NCI-H2029 (cell line): ENCODE data around the gene SULT4A1.
A peak's percentile ranks its signal among the peaks of the same experiment; 100 is the strongest.

ENCODE experiments used
- DNase-seq: peaks from one replicate; lab custom pipeline; 2025; lab: John Stamatoyannopoulos, UW

The SULT4A1 gene

DNA sequence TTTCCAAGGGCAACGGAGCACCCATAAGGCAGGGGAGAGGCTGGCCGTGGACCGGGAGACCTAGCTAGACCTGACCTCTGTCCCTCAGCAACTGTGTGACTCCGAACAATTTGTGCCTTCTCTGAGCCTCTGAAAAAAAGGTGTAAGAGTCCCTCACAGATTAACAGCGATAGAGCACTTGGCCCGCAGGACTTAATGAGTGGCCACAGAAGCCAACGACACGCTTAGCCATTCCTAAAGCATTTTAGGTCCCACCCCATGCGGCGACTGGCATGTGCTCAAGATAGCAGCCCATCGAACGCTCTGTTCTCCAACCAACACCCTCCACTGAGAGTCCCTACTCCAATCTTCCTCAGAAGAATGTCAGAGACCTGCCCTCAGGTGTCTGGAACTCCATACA, 1.5 kb downstream of the SULT4A1 start:
- DNase-seq, result no peak

DNA sequence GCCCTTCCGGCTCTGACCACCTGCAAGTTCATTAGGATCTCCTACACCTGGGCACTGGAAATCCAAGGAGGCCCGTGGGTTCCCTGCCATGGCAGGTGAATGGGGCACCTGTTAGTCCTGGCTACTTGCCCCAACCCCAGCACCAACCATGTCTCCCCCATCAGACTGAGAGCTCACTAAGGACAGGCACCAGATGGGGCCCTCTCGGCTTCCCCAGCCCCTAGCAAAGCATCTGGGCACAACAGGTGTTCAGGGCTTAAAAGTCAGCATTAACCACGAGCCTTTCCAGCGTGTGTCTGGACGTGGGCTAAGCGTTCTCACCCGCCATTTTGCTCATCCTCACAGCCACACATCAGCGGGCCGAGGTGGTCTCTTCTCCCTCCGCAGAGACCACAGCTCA, 2.2 kb downstream of the SULT4A1 start:
- DNase-seq, result no peak

DNA sequence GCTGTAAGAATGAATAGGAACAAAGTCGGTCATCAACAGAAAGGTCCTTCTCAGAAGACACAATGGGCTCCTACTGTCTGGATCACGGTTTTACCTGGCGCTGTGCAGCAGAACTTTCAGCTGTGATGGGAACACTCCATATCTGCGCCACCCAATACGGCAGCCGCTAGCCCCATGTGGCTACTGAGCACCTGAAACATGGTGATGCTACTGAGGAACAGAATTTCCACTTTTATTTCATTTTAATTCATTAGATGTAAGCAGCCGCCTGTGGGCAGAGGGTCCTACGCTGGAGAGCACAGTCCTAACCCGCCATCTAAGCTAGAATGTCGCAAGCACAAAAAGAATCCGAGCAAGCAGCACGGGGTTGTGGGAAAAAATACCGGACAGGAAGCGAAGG, 2.7 kb downstream of the SULT4A1 start:
- DNase-seq, result no peak

DNA sequence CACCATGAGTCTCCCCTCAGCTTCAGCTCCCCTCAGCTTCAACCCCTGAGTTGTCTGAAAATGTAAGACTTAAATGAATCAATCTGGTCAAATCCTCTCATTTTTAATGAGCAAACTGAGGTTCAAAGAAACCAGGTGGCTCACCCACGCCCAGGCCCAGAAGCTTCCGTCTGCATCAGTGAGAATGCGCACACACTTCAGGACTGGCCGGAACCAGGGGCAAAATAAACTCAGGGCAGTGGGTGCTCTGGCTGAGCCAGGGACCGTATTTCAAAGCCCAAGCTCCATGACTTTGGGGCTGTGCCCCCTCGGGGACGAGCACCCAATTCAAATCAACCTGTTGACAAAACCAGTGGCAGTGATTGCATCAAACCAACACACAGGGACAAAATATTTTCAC, 3.1 kb downstream of the SULT4A1 start:
- DNase-seq, result no peak

DNA sequence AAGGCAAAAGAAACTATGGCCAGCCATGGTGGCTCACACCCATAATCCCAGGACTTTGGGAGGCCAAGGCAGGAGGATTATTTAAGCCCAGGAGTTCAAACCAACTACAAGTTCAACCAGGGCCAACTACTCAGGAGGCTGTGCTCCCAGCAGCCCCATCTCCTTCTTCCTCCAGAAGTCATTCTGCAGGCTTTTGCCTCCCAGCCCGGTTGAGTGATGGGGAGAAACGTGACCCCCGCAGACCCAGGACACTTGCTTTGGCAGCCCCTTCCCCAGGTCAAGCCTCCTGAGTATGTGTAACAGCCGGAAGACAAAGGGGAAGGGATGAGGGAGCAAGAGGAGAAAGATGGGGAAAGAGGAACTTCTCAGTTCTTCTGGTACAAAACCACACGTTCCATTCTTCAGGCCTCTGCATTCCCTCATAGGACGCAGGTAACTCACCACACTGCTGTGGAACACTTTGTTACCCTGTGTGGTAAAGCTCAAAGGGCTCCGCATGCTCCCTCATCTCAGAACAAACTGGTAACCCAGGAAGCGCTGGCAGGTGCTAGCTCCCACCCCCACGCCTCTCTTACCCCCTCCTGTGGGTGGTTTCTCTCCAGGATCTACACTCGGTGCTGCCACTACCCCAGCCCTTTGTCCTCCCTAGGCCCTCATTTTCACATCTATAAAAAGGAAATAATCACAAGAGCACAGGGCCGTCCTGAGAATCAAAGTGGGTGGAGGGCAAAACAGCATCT, 4.0 kb downstream of the SULT4A1 start:
- no peak for DNase-seq

DNA sequence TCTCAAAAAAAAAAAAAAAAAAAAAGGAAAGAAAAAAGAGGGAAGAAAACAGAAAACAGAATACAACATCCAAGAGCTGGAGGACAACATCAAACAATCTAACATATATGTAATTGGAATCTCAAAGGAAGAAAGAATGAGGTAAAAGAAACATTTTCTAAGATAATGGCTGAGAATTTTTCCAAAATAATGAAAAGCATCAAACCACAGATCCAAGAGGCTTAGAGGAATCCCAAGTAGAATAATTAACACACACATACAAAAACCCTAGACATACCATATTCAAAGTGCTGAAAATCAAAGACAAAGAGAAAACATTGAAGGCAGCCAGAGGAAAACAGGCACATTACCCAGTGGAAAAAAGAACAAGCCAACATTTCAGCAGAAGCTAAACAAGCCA, 4.9 kb downstream of the SULT4A1 start:
- DNase-seq, result no peak

DNA sequence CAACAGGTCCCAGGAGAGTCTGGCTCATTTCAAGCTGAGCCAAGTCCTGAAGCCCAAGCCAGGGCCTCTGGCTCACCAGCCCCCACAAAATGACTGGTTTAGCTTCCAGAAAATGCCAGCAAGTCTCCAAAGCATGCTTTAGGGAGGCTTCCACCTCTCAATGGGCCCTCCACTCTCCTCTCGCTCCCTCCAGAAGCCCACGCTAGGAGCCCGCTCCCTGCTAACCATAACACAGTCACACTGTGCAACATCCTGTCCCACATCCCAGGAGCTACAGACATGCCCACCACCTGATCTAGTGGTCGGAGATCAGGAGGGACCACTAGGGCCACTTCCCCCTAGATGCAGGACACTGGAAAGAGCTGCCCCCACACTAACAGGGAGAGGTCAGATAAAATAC, 6.9 kb downstream of the SULT4A1 start:
- no peak for DNase-seq

DNA sequence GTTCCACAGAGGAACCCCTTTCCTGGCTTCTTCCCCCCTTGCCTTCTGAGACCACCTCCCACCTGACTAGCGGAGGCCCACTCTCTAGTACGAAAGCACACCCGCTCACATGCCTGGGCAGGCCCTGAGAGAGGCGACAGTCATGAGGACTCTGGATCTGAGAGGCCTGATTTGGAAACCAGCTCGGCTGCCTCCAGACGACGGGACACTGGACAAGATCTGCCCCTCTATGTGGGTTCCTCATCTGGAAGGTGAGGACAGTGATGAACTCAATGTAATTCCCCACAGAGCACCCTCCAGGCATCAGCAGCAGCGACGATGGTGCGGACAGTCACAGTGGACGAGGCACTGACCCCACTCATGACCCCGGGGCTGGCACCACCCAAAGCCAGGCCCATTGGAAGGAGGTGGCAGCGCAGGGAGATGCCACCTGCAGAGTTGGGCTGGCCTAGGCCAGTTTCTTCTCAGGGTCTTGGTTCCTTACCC, 7.5 kb downstream of the SULT4A1 start:
- no peak for DNase-seq

DNA sequence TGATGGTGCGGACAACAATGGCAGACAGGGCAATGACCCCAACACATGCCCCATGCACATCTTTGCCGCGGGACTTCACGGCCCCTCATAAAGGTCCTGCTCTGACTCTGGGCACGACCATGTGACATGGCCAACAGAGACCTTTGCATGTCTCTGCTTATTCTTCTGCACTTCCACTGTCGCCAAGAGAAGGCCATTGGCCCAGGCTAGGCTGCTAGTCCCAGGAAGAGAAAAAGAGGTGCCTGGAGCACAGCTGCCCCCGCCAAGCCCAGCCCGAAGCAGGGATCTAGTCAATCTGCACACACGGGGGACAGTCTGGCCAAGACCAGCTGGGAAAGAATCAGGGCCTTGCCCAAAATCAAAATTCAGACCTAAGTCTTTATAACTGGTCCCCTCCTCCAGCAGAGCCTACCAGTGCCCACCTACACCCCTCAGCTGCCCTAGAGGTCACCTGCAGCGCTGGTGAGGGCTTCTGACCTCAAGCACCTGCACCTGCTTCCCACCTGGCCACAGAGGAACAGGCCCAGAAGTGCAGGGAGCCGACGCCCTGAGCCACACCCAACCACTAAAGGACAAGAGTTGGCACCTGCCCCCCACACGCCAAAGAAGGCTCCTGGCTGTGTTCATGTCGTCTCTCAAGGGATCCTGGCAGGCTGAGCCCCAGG, 8.1 kb downstream of the SULT4A1 start:
- no peak for DNase-seq

DNA sequence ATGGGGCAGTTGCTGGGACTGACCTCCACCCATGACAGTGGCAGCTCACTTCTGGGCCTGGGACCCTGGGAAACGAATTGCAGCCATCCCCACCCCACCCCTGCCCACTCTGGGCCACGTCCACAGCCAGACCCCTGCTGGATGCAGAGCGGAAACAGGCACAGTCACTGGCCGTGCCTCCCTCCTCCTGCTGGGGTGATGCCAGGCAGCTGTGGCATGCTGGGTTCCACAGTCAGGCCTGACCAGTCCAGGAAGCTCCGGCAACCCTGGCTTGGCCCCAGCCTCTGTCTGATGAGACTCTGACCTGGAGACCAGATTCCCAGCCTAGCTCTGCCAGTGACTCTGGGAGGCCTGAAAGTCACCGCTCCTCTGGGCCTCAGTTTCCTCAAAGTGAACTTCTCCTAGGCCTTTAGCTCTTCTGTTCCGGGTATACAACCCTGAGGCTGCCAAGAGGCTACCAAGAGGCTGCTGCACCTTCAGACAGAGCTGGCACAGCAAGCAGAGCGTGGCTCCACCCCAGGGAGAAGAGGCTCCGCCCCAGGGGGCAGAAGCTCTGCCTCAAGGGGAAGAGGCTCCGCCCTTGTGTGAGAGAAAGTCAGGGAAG, 8.9 kb downstream of the SULT4A1 start:
- peak; percentile 21 for DNase-seq

DNA sequence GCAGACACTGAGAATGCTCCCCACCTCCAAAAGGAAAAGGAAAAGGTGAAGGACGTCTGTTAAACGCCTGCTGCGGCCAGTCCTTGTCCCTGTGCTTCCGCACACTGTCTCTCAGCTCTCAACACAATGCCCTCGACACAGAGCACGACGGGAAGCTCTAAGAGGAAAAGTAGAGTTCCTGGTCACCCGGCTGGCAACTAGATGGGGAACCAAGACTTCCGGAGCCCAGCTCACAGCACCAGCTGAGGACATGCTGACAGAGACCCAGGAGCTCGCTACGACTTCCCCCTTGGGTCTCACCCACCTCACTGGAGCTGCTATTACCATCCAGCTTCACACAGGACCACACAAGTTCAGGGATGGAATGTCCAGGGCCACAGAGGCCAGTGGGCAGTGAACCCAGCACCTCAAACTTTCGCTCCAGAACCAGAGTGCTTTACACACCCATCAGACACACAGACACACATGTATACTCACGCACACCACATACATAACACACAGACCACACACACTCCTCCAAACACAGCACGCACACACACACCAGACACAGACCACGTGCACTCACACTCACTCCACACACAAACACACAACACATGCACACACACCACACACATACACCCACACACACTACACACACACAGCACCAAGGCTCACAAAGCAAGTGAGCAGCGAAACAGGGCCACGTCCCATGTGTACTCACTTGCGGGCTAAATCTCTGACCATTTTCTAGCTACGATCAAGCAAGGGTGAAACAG, 9.6 kb downstream of the SULT4A1 start:
- DNase-seq, result no peak

DNA sequence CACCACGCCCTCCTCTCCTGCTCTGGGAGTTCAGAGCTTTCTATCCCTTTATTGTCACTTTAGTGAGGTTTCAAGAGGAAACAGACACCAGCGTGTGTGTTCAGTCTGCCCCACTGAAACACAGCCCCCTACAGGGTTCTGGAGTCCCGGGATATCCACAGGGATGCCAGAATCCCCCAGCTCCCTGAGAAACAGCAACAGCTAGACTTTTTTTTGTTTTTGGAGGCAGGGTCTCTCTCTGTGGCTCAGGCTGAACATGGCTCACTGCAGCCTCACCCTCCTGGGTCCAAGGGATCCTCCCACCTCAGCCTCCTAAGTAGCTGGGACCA, 10.4 kb downstream of the SULT4A1 start:
- DNase-seq, result no peak

DNA sequence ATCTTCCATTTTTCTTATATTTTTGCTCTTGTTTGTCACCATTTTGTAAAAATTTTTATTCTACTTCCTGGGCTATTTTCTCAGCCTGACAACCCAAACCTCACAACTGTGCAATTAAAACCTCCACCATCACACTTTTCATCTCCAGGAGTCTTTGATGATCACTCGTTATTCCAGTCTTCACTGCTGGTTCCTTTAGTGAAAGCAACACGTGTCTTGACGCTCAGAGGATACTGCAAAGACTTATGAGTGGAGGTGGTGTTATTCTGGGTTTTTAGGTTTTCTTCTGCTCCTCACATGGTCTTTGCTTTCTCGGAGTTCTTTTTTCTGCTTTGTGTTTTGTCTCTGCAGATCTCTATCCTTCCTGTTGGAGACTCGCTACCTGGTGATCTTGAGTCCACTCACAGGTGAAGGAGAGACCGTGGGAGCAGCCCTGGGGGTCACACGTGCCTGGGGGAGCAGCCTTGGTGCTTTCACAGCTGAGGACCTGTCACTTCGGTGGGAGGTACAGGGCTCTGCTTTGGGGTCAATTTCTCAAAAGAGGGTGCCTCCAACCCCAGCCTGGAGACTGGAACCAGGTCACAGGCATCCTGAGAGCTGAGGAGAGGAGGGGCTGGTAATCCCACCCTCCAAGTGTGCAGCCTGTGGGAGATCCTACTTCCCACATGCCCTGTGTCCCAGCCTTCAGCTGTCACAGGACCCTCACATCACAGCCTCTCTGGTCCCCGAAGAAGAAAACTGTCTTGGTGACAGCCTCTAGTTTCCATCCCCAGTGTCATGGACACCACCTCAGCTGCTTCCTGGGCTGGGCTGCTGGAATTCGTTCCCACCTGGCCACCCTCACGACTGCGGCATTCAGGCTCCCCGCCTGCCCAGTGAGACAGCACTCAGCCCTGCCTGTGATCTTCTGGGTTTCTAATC, 11.0 kb downstream of the SULT4A1 start:
- no peak for DNase-seq

DNA sequence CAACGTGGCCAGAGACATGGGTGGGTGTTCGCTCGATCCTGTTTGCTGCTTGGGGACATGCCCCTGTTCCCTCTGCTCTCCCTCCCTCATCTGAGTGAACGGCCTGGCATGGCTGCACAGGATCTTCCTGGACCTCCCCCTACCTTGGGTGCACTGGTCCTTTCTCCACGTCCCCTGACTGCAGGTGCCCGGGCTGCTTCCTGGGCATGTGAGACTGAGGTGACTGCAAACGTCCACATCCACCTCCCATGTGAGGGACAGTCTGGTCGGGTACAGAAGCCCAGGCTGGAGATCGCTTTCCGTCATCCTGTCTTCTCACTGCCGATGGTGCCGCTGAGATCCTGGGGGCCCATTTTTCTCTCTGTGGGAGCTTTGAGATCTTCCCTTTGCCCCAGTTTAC, 11.8 kb downstream of the SULT4A1 start:
- no peak for DNase-seq

DNA sequence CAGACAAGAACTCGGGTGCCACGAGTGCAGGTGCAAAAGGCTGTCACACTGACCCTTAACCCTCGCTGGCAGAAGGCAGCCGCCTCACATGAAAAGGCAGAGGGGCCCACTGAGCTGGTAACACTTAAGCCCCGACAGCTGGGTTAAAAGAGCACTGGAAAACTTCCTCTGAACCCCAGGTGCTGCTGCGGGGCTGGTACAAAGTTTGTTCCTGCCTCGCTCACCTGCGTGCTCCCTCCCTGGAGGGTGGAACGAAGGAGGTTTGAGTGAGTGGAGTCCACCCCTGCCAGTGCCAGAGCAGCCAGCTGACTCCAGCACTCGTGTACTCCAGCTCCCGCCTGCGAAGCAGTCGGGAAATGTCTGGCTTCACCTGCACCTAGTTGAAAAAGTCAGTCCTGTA, 12.6 kb downstream of the SULT4A1 start:
- DNase-seq, result no peak

DNA sequence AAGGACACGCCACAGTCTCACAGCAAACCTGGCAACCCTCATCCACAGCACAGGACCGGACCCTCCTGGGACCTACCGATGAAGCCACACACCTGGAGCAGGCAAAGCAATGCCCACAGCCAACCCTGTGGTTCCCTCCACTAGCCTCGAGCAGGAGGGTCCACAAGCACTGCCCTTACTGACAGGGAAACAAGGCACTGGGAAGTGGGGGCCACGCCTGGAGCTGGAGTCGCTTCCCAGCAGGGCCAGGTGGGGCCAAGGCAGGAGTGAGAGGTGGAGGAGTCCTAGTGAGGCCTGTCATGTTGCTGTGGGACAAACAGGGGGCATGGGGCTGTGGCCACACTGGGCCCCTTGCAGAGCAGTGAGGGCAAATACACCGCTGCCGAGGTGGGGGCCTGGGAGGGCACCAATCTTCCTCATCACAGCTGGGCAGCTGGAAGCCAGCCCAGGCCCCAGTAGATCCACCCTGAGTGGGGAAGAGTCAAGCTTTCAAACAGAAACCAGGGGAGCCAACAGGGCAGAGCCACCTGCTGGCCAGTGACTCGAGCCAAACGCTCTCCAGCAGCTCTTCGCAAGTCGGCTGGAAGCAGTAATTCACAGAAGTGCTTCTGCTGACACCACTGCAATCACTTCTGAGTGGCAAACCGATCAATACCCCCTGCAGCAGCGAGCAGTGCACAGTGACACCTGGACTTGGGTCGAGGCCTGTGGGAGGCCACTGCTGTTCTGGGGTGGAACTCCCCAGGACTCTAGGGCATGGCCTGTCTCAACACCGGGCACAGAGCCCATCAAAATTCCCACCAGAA, 13.7 kb downstream of the SULT4A1 start:
- peak; percentile 62 for DNase-seq

DNA sequence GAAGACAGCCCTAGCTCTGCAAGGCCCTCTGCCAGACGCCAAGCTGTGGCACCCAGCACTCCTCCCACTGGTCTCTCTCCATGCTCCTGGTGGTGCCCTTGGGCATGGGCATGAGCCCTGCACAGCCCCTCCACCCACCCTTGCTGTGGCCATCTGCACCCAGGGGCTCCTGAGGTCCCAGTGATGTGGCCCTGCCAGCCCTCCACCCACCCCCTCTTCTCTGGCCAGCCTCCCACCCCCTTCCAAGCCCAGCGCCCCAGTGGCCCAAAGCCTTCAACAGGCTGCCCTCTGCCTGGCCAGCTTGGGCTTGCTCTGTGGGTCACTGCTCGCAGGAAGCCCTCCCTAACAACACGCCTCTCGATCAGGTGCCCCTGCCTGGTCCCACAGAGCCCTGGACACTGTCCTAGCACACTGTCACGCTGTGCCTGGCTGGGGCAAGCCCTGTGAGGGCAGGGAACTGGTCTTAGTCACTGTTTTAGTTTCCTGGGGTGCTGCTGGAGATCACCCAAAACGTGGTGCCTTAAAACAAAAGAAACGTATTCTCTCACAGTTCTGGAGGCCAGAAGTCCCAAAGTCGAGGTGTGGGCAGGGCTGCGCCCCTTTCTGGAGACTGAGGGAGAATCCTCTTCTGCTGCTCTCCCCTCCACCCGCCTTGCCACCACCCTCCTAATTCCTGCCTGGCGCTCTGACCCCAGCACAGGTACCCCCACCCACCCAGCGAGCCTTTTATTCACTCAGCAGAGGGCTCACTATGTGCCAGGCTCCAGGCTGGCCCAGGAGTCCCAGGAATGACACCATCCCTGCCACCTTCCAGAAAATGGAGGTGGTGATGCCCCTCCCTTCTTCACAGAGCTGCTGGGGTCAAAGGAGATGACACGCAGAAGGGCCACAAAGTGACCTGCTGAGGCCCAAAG, 14.7 kb downstream of the SULT4A1 start:
- DNase-seq, result no peak

DNA sequence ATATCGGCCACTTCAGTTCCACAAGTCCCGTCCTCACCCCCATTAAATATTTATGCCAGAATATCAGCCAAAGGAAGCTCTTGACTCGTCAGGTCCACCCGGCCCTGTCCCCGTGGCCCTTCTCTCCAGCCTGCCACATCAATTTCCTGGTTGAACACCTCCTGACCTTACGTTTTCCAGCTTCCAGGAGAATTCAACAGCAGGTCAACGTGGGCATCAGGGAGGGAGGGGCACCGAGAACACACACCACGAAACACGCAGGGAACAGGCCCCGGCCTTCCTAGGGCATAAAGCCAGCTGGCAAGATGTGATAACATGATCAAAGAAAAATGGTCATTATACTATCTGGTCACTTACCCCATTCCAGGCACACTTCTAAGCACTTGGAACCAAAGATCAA, 15.3 kb downstream of the SULT4A1 start:
- DNase-seq, result no peak

DNA sequence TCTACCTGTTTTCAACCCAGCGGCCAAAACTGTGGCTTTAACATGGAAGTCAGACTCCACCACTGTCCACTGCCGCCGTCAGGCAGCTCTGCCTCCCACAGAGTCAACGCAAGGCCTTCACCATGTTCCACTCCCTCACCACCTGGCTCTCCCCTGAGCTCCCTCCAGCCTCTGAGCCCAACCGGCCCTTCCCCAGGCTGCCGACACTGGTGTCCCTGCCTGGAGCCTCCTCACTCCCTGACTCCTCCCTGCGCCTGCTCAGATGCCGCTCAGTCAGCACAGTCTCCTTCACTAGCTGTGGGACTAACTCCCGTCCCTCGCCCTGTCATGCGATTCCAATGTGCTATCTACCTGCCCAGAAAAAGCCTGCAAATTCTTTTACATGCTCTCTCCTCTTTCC, 16.3 kb downstream of the SULT4A1 start:
- no peak for DNase-seq
